22Rv1 (cell line): ENCODE measurements around the gene PAQR3.

Experiments
- H3K27ac ChIP-seq: fragments of 450-650 bp; 2 replicates; pipeline ENCODE4 v1.5.1; 2017
- ZFX ChIP-seq: fragments of 450-650 bp; IDR thresholded peaks from 2 replicates; pipeline ENCODE4 v1.6.1; 2017; ENCODE audit warnings: antibody characterized with exemption, borderline replicate concordance
- TF ChIP-seq, protein P1 (sequence below): fragments of 450-650 bp; IDR thresholded peaks from 2 replicates; pipeline ENCODE4 v1.5.1; 2017; ENCODE audit warnings: mild to moderate bottlenecking

The PAQR3 gene

DNA sequence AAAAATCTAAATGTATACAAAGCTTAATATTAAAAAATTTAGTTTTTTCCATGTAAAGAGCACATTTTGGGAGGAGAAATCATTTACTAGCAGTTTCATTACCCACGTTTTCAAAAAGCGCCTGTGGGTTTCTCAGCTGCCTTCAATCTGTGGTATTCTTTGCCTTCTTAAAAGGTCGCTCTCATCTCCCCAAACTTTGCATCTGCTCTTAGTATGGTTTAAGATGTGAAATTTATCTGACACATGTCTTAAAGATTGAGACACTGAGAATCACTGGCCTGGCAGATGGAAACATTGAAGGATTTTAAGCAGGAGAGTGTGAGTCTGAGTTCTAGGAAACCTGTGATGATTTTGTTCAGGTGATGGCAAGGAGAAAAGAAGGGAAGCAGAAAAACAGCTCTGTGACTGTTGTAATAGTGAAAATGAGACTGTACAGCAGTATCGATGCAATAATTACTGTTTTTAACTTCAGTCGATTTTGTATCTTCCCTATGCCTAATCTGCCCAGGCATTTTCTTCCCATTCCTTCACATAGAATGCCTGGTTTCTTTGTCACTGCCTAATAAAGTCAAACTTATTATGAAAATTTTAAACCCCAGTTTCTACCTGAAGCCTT lies 75.9 kb downstream of the PAQR3 start:
- TF ChIP-seq ZFX, result no peak
- TF ChIP-seq, protein P1, sequence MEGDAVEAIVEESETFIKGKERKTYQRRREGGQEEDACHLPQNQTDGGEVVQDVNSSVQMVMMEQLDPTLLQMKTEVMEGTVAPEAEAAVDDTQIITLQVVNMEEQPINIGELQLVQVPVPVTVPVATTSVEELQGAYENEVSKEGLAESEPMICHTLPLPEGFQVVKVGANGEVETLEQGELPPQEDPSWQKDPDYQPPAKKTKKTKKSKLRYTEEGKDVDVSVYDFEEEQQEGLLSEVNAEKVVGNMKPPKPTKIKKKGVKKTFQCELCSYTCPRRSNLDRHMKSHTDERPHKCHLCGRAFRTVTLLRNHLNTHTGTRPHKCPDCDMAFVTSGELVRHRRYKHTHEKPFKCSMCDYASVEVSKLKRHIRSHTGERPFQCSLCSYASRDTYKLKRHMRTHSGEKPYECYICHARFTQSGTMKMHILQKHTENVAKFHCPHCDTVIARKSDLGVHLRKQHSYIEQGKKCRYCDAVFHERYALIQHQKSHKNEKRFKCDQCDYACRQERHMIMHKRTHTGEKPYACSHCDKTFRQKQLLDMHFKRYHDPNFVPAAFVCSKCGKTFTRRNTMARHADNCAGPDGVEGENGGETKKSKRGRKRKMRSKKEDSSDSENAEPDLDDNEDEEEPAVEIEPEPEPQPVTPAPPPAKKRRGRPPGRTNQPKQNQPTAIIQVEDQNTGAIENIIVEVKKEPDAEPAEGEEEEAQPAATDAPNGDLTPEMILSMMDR, result no peak
- H3K27ac ChIP-seq, result peak overlapping the region; percentile 61

DNA sequence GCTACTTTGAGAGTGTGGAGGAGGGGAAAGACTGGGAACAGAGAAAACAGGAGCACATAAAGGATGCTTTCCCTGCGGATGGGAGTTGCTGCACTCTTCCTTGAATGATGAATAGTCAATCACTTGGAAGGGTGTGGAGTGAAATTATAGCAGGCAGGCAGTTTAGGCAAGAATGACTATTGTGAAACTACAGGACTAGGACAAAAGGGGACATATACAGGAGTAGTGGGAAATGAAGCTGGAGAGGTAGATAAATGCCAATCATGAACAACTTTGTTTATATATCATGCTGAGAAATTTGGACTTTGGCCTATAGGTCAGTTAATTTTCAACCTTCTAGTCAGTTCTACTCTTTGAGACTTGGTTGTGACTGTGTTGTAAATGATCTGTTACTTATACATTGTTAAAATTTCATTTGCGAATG lies 76.9 kb downstream of the PAQR3 start:
- peak overlapping the region; percentile 61 for H3K27ac ChIP-seq
- TF ChIP-seq, protein P1, result no peak
- no peak for TF ChIP-seq ZFX
